HEK293 (cell line): ENCODE data around the gene FAF2.

Experiments
- ZNF335 ChIP-seq: fragments of 450-650 bp; formaldehyde crosslinking; conservative IDR thresholded peaks from 2 replicates; pipeline ENCODE4 v1.5.1; 2016; ENCODE audit warnings: missing biosample characterization, missing genetic modification characterization
- ZNF707 ChIP-seq: fragments of 450-650 bp; formaldehyde crosslinking; IDR thresholded peaks from 2 replicates; pipeline ENCODE4 v1.5.1; 2016; ENCODE audit warnings: missing biosample characterization, missing genetic modification characterization

GRCh38 chr5:176526462-176526861, 78.3 kb downstream of the FAF2 start:
- TF ChIP-seq ZNF335 (tag by site-specific recombination) = no peak
- no peak for TF ChIP-seq ZNF707 (tag by site-specific recombination)
